Measurements from ENCODE around the gene MCUB. TPM values are rescaled to one million over a fixed set of nuclear protein-coding genes. Genes with fewer than 3 reads are reported as not detected.

The MCUB gene
- total and polyA plus RNA-seq, 2 of the 13 experiments (the other 11 are each of a cell fraction or from before 2014, with no cell fraction given): 0.95 to 2.2 TPM

- TF ChIP-seq ZNF589 (CRISPR knock-in tag; conservative IDR thresholded peaks at IDR 0.05) (no peak), NPAS2 (CRISPR knock-in tag; IDR thresholded peaks at IDR 0.05; ENCODE audit: borderline replicate concordance) (no peak), HNF1A (IDR thresholded peaks at IDR 0.05; ENCODE audit: low read depth) (no peak), HNF1A (CRISPR knock-in tag; IDR thresholded peaks at IDR 0.05; ENCODE audit: borderline replicate concordance) (no peak), NR2F1 (CRISPR knock-in tag; IDR thresholded peaks at IDR 0.05) (no peak), NFKB2 (CRISPR knock-in tag; IDR thresholded peaks at IDR 0.05; ENCODE audit: borderline replicate concordance) (peak; percentile 93; the same call in 1 of the 2 replicates), GTF2F1 (IDR thresholded peaks at IDR 0.05; ENCODE audit: low read length) (no peak), REXO4 (CRISPR knock-in tag; IDR thresholded peaks at IDR 0.05; ENCODE audit: borderline replicate concordance) (peak; percentile 76; the same call in 1 of the 2 replicates), ZNF556 (CRISPR knock-in tag; IDR thresholded peaks at IDR 0.05; ENCODE audit: borderline replicate concordance) (no peak), BATF2 (CRISPR knock-in tag; IDR thresholded peaks at IDR 0.05) (no peak; the same call in 1 of the 2 replicates), ZNF883 (CRISPR knock-in tag; IDR thresholded peaks at IDR 0.05; ENCODE audit: not compliant biosample characterization) (peak; percentile 41), ZNF263 (CRISPR knock-in tag; IDR thresholded peaks at IDR 0.05) (peak; percentile 57; the same call in 1 of the 2 replicates), ZKSCAN1 (IDR thresholded peaks at IDR 0.05; ENCODE audit: low read length) (no peak), REST (IDR thresholded peaks at IDR 0.05; ENCODE audit: borderline replicate concordance in 1 of 2, low read depth in 1 of 2, low read length in 2 of 2) (no peak)
Observed at GRCh38 chr4:109729718-109730618, 169.9 kb downstream of the MCUB start, which contains the start of gene PLA2G12A (continued).
